Naive thymus-derived CD8-positive, alpha-beta T cell (primary cell): ENCODE data around the gene RGS14. TPM values are rescaled to one million over a fixed set of nuclear protein-coding genes. Genes with fewer than 3 reads are reported as not detected.

Experiments
- ATAC-seq, 2 donors: fragments of 150-1000 bp; cut with Tn5 transposase in 1 of 2; sonication (Bioruptor Pico), chemical (Tn5 transposase) in 1 of 2; 1 replicate in 1 of 2; 2 replicates in 1 of 2; pipeline ENCODE4 v1.10.0; 2021; ENCODE audit warnings: mild to moderate bottlenecking in 2 of 2, moderate library complexity in 2 of 2
- POLR2A ChIA-PET: fragments of 350-600 bp; sonication (Branson Sonifier 250); formaldehyde crosslinking; loops from one replicate; lab custom pipeline; 2021; ENCODE audit warnings: antibody characterized with exemption; lab: Charles Lee
- DNase-seq, 10 donors: peaks; one replicate each; pipeline versions ENCODE4 v3.0.0 to v3.0.0-alpha.2; 2020 to 2022
- H3K27ac Mint-ChIP-seq, 10 donors: one replicate each; pipeline ENCODE4 v1.8.0; 2020 to 2022; ENCODE audit warnings: mild to moderate bottlenecking in 10 of 10, mixed read lengths in 10 of 10, moderate library complexity in 4 of 10, inconsistent platforms in 1 of 10
- H3K27me3 Mint-ChIP-seq, 5 donors: one replicate each; pipeline ENCODE4 v1.8.0; 2021 to 2022; ENCODE audit warnings: mixed read lengths in 5 of 5
- H3K36me3 Mint-ChIP-seq, 3 donors: one replicate each; pipeline ENCODE4 v1.8.0; 2020 to 2022; ENCODE audit warnings: mixed read lengths in 3 of 3, mild to moderate bottlenecking in 2 of 3, inconsistent platforms in 1 of 3
- H3K4me1 Mint-ChIP-seq, 4 donors: one replicate each; pipeline ENCODE4 v1.8.0; 2021 to 2022; ENCODE audit warnings: mixed read lengths in 4 of 4
- H3K4me3 Mint-ChIP-seq, 10 donors: one replicate each; pipeline ENCODE4 v1.8.0; 2020 to 2022; ENCODE audit warnings: mild to moderate bottlenecking in 10 of 10, mixed read lengths in 10 of 10, moderate library complexity in 6 of 10, inconsistent platforms in 1 of 10
- H3K9me3 Mint-ChIP-seq, 9 donors: one replicate each; pipeline ENCODE4 v1.8.0; 2020 to 2022; ENCODE audit warnings: mixed read lengths in 9 of 9, mild to moderate bottlenecking in 3 of 9, inconsistent platforms in 1 of 9, moderate library complexity in 1 of 9
- polyA plus RNA-seq, 3 donors: library from polyadenylated mRNA; unstranded; fragments of 300-500 nt; fragmentation: Illumina TruSeq; gene quantifications; one replicate each; pipeline ENCODE4 v1.2.3, GENCODE V29; 2021
- total RNA-seq, 8 experiments: library from RNA in 2 of 8; stranded (reverse) in 2 of 8; gene quantifications; one replicate each; pipeline ENCODE4 v1.2.3 and lab custom pipeline; 2021 to 2026

The RGS14 gene, protein sequence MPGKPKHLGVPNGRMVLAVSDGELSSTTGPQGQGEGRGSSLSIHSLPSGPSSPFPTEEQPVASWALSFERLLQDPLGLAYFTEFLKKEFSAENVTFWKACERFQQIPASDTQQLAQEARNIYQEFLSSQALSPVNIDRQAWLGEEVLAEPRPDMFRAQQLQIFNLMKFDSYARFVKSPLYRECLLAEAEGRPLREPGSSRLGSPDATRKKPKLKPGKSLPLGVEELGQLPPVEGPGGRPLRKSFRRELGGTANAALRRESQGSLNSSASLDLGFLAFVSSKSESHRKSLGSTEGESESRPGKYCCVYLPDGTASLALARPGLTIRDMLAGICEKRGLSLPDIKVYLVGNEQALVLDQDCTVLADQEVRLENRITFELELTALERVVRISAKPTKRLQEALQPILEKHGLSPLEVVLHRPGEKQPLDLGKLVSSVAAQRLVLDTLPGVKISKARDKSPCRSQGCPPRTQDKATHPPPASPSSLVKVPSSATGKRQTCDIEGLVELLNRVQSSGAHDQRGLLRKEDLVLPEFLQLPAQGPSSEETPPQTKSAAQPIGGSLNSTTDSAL
- 100 to 1,000 TPM; 117 to 122 TPM for total RNA-seq
- polyA plus RNA-seq, result 10 to 100 TPM; 40.9 to 89.3 (median 45.9) TPM
- 41.0 to 165 (median 103) reads per million in 6 experiments for total RNA-seq (lab: John Stamatoyannopoulos, UW)

DNA sequence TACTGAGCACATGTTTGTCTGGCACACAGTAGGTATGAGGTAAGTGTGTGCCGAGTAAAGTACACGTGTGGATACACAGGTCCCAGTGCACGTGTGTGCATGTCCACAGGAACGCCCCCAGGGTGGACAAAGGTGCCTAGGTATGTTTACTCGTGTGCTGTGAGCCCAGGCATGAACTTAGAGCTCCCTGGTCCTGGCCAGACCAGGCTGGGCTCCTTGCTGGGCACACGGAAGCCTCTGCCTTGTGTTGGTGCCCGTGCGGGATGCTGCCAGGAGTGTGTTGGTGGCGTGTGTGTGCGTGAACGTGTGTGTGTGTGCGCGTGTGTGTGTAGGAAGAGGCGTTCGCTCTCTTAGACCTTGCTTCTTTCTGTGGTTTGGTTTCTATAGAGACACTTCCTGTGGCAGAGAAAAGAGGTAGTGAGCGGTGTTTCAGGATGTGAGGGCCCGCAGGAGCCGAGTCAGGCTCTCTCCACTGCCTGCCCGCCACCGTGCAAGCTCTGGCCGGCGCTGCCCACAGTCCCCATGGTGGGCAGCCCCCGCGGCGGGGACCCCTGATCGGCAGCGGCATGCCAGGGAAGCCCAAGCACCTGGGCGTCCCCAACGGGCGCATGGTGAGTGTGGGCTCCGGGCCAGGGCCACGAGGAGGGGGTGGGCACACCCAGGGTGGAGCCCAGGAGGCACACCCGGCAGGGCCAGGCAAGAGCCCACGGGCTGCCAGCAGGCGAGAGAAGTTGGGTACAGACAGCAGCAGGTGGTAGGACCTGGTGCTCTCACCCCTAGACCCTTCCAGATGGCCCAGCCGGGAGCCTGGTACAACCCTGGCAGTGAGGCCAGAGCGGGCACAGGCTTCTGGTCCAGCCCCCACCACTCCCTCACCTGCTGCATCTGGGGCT, at the start of gene RGS14:
Gene RGS14, plus strand, starts transcription at position 466 of the 893 bp plus-strand sequence. Its CDS starts 101 bp downstream, at position 567.
- POLR2A ChIA-PET, result interaction anchor here (1.0 to 12.6 kb wide), 11 partner anchors 12 to 68 kb away, joined by 3 to 247 read pairs (median 5); partner anchors contain the start of genes GRK6 and SLC34A1
- ATAC-seq (peak; percentile 87 to 93), DNase-seq (peak; percentile 48 to 92 (median 73))
- H3K27me3 Mint-ChIP-seq, result no peaks in the 10 kb centered on the region
- H3K27ac Mint-ChIP-seq, result peak within 1 kb of the TSS; percentile 92 to 99 (median 96)
- peaks cover 0 to 2% (median 0%) of the 10 kb centered on the region in 9 donors for H3K9me3 Mint-ChIP-seq
- H3K4me1 Mint-ChIP-seq, result peaks cover 44 to 84% (median 80%) of the 10 kb centered on the region in 4 donors
- H3K36me3 Mint-ChIP-seq, result peaks cover 0 to 15% (median 1%) of the 10 kb centered on the region in 3 donors
- H3K4me3 Mint-ChIP-seq, result peak within 1 kb of the TSS; percentile 81 to 98 (median 86)

DNA sequence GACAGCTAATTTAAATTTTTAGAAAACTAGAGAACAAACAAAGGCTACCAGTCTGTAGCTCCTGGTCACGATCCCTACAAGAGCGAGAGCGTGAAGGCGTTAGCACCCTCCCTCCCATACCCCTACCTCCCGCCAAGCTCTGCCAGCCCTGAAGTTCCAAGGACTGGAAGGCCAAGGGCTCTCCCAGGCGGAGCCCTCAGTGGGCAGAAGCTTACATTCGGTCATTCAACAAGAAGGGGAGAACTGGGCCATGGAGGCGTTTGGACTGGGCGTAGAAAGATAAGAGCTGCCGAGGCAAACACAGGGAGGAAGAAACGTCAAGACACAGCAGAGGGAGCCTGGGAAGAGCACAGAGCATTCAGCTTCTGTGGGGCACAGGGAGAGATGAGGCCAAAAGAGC, 49.0 kb upstream of the RGS14 start:
- peaks cover 23 to 71% (median 54%) of the 10 kb centered on the region in 4 donors for H3K4me1 Mint-ChIP-seq
- no peak for ATAC-seq
- H3K27me3 Mint-ChIP-seq, result peaks cover 0 to 4% (median 0%) of the 10 kb centered on the region in 5 donors
- H3K36me3 Mint-ChIP-seq, result peaks cover 0 to 25% (median 7%) of the 10 kb centered on the region in 3 donors
- no peaks in the 10 kb centered on the region for H3K9me3 Mint-ChIP-seq
- H3K4me3 Mint-ChIP-seq, result peak overlapping the region in 1 of 10 donors; percentile 47
- no peak for DNase-seq
- POLR2A ChIA-PET, result interaction anchor here (0.5 to 3.3 kb wide), 10 partner anchors 9 to 274 kb away, joined by 3 to 10 read pairs (median 5); partner anchors contain the start of gene RGS14
- peak overlapping the region in 1 of 10 donors; percentile 60 for H3K27ac Mint-ChIP-seq

DNA sequence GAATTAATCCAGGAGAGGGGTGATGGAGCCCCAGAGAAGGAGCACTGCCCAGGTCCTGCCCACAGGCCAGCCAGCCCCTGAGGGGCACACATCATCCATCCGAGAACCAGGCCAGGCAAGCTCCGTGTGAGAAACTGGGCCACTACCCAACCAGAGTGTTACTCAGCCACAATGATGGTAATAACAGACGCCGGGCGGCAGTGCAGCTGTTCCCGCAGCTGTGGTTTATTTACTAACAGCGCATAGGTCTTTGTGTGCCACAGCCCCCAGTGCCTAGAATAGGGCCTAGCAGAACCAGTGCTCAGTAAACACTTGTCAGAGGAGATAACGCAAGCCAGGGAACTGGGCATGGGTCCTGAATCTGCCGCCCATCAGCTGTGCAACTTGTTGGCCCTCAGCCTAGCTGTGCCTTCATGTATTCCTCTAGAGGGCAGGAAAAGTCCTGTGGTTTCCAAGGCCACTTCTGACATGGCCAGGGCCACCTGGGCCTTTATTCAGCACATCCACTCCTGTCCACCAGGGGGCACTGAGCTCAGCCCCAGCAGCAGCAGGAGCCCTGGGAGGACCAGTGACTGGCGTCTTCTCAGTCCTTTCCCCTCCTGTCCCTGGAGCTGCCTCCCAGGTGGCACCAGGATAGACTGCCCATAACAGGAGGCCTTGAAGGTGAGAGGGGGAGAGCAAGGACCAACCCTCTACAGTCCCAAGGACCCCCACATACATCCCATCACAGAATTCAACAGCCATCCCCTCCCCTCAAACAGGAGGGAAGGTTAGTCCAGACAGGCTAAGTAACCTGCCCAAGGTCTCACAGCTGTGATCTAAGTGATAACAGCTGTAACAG, 48.2 kb upstream of the RGS14 start:
- Mint-ChIP-seq H3K27ac (peak overlapping the region in 5 of 10 donors; percentile 46 to 60 (median 53)), H3K27me3 (peaks cover 0 to 4% (median 0%) of the 10 kb centered on the region in 5 donors), H3K9me3 (no peaks in the 10 kb centered on the region), H3K36me3 (peaks cover 0 to 25% (median 7%) of the 10 kb centered on the region in 3 donors), H3K4me3 (peak overlapping the region; percentile 26 to 75 (median 51)), H3K4me1 (peaks cover 19 to 63% (median 46%) of the 10 kb centered on the region in 4 donors)
- ATAC-seq (peak; percentile 26 to 35), DNase-seq (peak; percentile 47 to 82 (median 67))
- POLR2A ChIA-PET, result interaction anchor here (0.5 to 3.3 kb wide), 12 partner anchors 8 to 273 kb away, joined by 3 to 10 read pairs (median 6); partner anchors contain the start of genes LMAN2 and RGS14

- peaks cover 0 to 4% (median 0%) of the 10 kb centered on the region in 5 donors for H3K27me3 Mint-ChIP-seq
- peak overlapping the region in 6 of 10 donors; percentile 73 to 91 (median 83) for H3K4me3 Mint-ChIP-seq
- no peaks in the 10 kb centered on the region for H3K9me3 Mint-ChIP-seq
- peaks cover 0 to 17% (median 7%) of the 10 kb centered on the region in 3 donors for H3K36me3 Mint-ChIP-seq
- peak overlapping the region in 2 of 10 donors; percentile 46 to 82 for H3K27ac Mint-ChIP-seq
- POLR2A ChIA-PET, result interaction anchor here (1.0 to 3.3 kb wide), 8 partner anchors 13 to 162 kb away, joined by 3 to 10 read pairs (median 7); partner anchors contain the start of genes LMAN2 and RGS14
- H3K4me1 Mint-ChIP-seq, result peaks cover 15 to 55% (median 39%) of the 10 kb centered on the region in 4 donors
- ATAC-seq (no peak), DNase-seq (no peak)
These were observed 47.4 kb upstream of the RGS14 start for GRCh38 chr5:177310332-177310731.

GRCh38 chr5:177310757-177311391, 46.9 kb upstream of the RGS14 start:
- DNase-seq (no peak), ATAC-seq (no peak)
- Mint-ChIP-seq H3K4me1 (peaks cover 13 to 50% (median 33%) of the 10 kb centered on the region in 4 donors), H3K9me3 (no peaks in the 10 kb centered on the region), H3K36me3 (peaks cover 0 to 12% (median 5%) of the 10 kb centered on the region in 3 donors), H3K27ac (peak overlapping the region in 7 of 10 donors; percentile 40 to 83 (median 56)), H3K4me3 (peak overlapping the region; percentile 62 to 91 (median 83)), H3K27me3 (peaks cover 0 to 4% (median 0%) of the 10 kb centered on the region in 5 donors)
- POLR2A ChIA-PET, result interaction anchor here (1.0 to 3.3 kb wide), 7 partner anchors 9 to 161 kb away, joined by 3 to 14 read pairs (median 7); partner anchors contain the start of genes LMAN2, PRELID1, RAB24 and RGS14

- DNase-seq (no peak), ATAC-seq (no peak)
- H3K27ac Mint-ChIP-seq, result peak overlapping the region in 1 of 10 donors; percentile 82
- peaks cover 0 to 4% (median 0%) of the 10 kb centered on the region in 5 donors for H3K27me3 Mint-ChIP-seq
- H3K36me3 Mint-ChIP-seq, result peaks cover 0 to 7% (median 5%) of the 10 kb centered on the region in 3 donors
- peaks cover 12 to 47% (median 29%) of the 10 kb centered on the region in 4 donors for H3K4me1 Mint-ChIP-seq
- H3K4me3 Mint-ChIP-seq, result peak overlapping the region; percentile 62 to 86 (median 70)
- no peaks in the 10 kb centered on the region for H3K9me3 Mint-ChIP-seq
- POLR2A ChIA-PET, result interaction anchor here (1.0 to 3.3 kb wide), 5 partner anchors 9 to 92 kb away, joined by 3 to 14 read pairs (median 7); partner anchors contain the start of genes PRELID1 and RAB24
These were observed 46.4 kb upstream of the RGS14 start for GRCh38 chr5:177311392-177311722.

- peaks cover 0 to 4% (median 0%) of the 10 kb centered on the region in 5 donors for H3K27me3 Mint-ChIP-seq
- H3K4me1 Mint-ChIP-seq, result peaks cover 12 to 42% (median 27%) of the 10 kb centered on the region in 4 donors
- peak within 1 kb of the TSS; percentile 70 to 91 (median 84) for H3K4me3 Mint-ChIP-seq
- no peaks in the 10 kb centered on the region for H3K9me3 Mint-ChIP-seq
- peak; percentile 86 to 97 (median 92) for DNase-seq
- H3K36me3 Mint-ChIP-seq, result peaks cover 0 to under 1% (median 0%) of the 10 kb centered on the region in 3 donors
- ATAC-seq, result peak; percentile 90 to 93
- H3K27ac Mint-ChIP-seq, result peak within 1 kb of the TSS in 8 of 10 donors; percentile 43 to 83 (median 71)
- POLR2A ChIA-PET, result interaction anchor here (0.5 to 3.3 kb wide), 6 partner anchors 10 to 768 kb away, joined by 3 to 14 read pairs (median 7); partner anchors contain the start of genes PRELID1 and RAB24
These were observed 45.7 kb upstream of the RGS14 start, which contains the start of gene MXD3 for GRCh38 chr5:177311723-177312648. Gene MXD3, minus strand, starts transcription at chr5:177311898. Its CDS starts 68 bp downstream, at chr5:177311830.

DNA sequence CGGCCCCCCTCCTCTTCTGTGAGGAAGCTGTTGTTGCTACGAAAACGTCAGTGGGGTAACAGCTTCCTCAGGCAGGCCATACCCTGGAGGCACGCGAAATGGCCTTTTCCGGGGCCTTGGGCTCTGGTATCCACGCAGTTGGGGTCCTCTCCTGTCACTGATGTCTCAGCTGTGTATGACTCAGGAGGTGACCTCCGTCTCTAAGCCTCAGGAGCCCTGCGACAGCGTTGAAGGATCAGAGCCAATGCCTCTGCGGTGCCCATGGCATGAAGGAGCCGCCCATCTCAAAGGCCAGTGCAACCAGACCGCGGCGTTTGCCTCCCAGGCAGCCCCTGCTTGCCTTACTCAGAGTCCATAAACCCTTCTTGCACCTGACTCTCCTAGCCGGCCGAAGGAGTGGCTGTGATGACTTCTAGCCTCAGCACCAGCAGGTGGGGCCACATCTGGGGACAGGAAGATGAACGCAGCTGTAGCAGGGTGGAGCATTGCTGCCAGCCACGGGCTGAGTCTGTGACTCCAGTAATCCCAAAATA, 45.0 kb upstream of the RGS14 start:
- H3K4me3 Mint-ChIP-seq, result peak overlapping the region; percentile 58 to 87 (median 76)
- H3K9me3 Mint-ChIP-seq, result no peaks in the 10 kb centered on the region
- POLR2A ChIA-PET, result interaction anchor here (0.7 to 2.0 kb wide), 4 partner anchors 11 to 769 kb away, joined by 3 to 14 read pairs (median 7); partner anchors contain the start of genes PRELID1 and RAB24
- H3K36me3 Mint-ChIP-seq, result no peaks in the 10 kb centered on the region
- DNase-seq (no peak), ATAC-seq (peak in 1 of 2 donors; percentile 24)
- H3K27ac Mint-ChIP-seq, result peak overlapping the region in 4 of 10 donors; percentile 43 to 76 (median 57)
- H3K4me1 Mint-ChIP-seq, result peaks cover 12 to 41% (median 27%) of the 10 kb centered on the region in 4 donors
- peaks cover 0 to 4% (median 0%) of the 10 kb centered on the region in 5 donors for H3K27me3 Mint-ChIP-seq
